Keratinocyte (primary cell): Measurements from ENCODE around the gene SCYGR2.

ENCODE experiments used
- CTCF ChIP-seq, 3 experiments: IDR thresholded peaks in 1 of 3; conservative IDR thresholded peaks in 1 of 3; optimal IDR thresholded peaks in 1 of 3; 2 replicates in 2 of 3; 3 replicates in 1 of 3; pipeline versions ENCODE3 to v1.5.1; 2011; ENCODE audit warnings: low read length in 3 of 3, mild to moderate bottlenecking in 3 of 3, moderate library complexity in 2 of 3, control low read depth in 1 of 3, inconsistent platforms in 1 of 3; ENCODE audit not compliant: insufficient read depth in 2 of 3; ENCODE audit errors: extremely low read depth in 1 of 3
- EZH2 ChIP-seq: IDR thresholded peaks from one replicate; pipeline ENCODE4 v1.6.1; 2012; ENCODE audit warnings: inconsistent platforms, mild to moderate bottlenecking, low read length, moderate library complexity

GRCh38 chr2:227610123-227610522 lies 11.4 kb downstream of the SCYGR2 start:
- TF ChIP-seq CTCF (optimal IDR thresholded peaks at IDR 0.05 in 1 of 3, IDR thresholded peaks at IDR 0.05 in 1 of 3, conservative IDR thresholded peaks at IDR 0.05 in 1 of 3; ENCODE audit: extremely low read depth in 1 of 3, insufficient read depth in 2 of 3, low read length in 3 of 3), result no peak
- no peak for TF ChIP-seq EZH2
